SU-DHL-6 (cell line): Measurements from ENCODE around the gene COX15.

Source experiments
- CTCF ChIP-seq: fragments of 200-600 bp; sonication (generic); IDR thresholded peaks from one replicate; pipeline ENCODE4 v1.5.1; 2017; ENCODE audit warnings: antibody characterized with exemption, mild to moderate bottlenecking, low read length, moderate library complexity; ENCODE audit not compliant: insufficient read depth, poor library complexity, severe bottlenecking
- EZH2phosphoT487 ChIP-seq: fragments of 200-600 bp; sonication (generic), shearing (Covaris generic); conservative IDR thresholded peaks from 2 replicates; pipeline ENCODE4 v1.6.1; 2018; ENCODE audit warnings: mild to moderate bottlenecking, antibody characterized with exemption, low read length, moderate library complexity, mixed read lengths

GRCh38 chr10:99732033-99732842, at the start of gene COX15, which contains the start of gene CUTC:
- TF ChIP-seq CTCF (no peak), EZH2phosphoT487 (no peak)
